Superior temporal gyrus (tissue), 1 donor: ENCODE results near the gene FBXL5.

ENCODE experiments used
- DNase-seq: peaks from one replicate; pipeline ENCODE4 v3.0.0-alpha.2; 2016; ENCODE audit errors: extremely low spot score

The FBXL5 gene

DNA sequence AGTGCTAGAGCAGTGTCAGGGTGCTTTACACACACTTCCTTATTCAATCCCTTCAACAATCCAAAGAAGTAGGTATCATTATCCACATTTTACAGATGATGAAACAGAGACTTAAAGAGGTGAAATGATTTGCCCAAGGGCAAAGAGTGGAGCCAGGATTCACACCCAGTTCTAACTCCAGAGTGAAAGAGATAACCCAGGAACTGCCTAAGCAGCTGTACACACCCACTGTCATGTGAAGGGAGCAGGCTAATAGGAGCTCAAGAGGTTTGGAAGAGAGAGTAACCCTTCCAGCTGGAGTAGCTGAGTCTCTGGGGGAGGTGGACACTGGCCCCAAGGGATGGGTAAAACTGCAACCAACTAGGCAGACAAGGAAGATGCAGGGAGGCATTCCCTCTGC is 92.5 kb downstream of the FBXL5 start:
- no peak for DNase-seq

DNA sequence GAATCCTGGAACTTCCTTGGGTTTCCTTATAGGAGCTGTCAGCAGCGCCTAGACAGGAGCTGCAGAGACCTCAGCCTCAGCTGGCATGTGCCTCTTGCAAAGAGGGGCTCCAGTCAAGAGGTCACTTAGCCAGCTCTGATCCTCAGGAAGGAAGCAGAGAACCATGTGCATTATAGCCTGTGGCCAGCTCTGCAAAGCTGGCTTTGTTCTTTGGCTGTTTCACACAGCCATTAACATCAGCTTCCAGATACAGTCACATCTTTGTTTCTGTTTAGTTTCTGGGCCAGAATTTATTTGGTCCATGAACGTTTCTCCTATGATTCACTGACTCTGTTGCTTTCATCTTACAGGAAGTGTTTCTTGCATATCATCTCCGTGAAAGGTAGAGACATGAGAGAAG is 93.0 kb downstream of the FBXL5 start:
- peak; percentile 82 for DNase-seq

DNA sequence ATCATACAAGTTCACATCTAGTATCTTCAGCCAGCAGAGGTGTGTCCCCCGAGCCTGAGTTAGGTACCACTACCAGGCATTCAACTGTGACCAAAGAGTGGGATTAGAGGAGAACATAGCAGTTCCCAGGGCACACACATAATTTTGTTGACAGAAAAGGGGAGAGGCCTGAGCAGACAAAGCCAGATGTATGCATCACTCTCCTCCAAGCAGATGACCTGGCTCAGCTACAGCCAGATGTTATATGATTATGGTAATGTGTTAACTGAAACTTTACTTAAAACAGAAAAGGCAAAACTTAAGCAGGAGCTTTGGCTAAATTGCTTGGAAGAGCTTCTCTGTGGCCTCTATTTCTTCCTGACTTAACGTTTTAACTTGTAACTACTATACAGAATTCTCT is 96.6 kb downstream of the FBXL5 start:
- DNase-seq, result no peak

DNA sequence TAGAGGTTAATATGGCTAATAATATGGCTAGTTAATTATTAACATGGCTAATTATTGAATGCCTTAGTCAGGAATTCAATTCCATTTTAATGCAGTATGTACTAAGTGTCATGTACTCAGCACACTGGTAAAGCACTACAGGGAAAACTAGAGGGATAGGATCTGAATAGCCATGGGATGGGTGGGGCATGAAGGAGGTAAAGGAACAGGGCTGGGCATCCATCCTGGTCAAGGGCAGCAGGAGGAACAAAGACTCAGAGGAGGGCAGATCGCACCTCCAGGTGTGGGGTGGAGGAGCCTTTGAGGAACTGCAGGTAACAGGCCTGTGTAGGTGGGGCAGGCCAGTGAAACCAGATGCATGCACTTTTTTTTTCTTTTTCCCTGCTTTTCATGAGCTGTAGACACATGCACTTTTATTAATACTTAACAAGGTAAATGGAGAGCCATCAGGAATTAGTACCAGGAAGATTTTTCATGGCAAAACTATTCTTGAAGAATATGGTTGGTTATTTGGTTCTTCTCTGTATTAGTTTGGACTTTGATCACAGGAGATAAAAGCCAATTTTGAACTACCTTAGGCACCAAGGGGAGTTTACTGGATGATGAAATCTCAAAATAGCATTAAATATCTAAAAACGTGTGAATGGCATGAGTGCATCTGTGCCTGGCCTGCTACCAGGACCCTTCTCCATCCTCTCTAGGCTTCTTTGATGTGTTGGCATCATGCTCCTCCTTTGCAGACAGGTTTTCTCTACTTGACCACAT is 97.2 kb downstream of the FBXL5 start:
- DNase-seq, result no peak

DNA sequence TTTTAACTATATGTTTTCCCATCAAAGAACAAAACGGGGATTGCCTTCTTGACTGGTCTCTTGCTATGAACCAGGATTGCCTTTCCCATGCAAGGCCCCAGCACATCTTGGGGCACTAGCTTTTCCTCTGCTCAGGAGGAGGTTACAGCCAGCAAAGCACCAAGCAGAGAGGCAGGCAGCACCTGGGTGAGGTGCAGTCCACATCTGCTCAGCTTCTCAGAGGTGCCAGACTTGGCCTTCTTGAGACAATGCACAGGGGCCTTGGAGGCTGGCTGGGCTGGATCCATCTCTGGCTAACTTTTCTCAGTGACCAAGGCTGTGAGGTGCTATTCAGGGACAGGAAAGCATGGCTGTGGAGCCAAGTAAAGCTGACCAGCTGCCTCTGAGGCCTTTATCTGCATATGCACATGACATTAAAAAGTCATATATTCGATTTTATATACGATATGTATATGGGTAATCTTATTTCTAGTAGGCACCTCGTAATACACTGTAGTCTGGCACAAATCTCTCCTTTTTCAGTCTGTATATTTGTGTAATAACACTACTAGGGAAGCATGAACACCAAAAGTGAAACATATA is 98.6 kb downstream of the FBXL5 start:
- no peak for DNase-seq
